Left lung (tissue), 10 donors: Measurements from ENCODE around the gene GLTPD2. TPM values are rescaled to one million over a fixed set of nuclear protein-coding genes. Genes with fewer than 3 reads are reported as not detected.

ENCODE experiments used
- ATAC-seq: fragments of 200-7000 bp; cut with Tn5 transposase; one replicate; pipeline ENCODE4 v1.9.1; 2020; ENCODE audit warnings: moderate library complexity
- DNase-seq, 4 donors: peaks; one replicate each; pipeline ENCODE4 v3.0.0-alpha.2; 2013 to 2020
- H3K27ac ChIP-seq, 2 donors: fragments of 200-600 bp; sonication (generic) in 1 of 2; one replicate each; pipeline versions ENCODE4 v1.5.0 to v1.8.0; 2020 to 2021
- H3K27me3 ChIP-seq, 2 donors: fragments of 200-600 bp; sonication (generic) in 1 of 2; one replicate each; pipeline versions ENCODE4 v1.5.0 to v1.8.0; 2020 to 2021
- H3K36me3 ChIP-seq, 2 donors: fragments of 200-600 bp; sonication (generic) in 1 of 2; one replicate each; pipeline versions ENCODE4 v1.5.0 to v1.8.0; 2020 to 2021
- H3K4me1 ChIP-seq, 2 donors: fragments of 200-600 bp; one replicate each; pipeline ENCODE4 v1.8.0; 2021
- H3K4me3 ChIP-seq, 2 donors: fragments of 200-600 bp; sonication (generic) in 1 of 2; one replicate each; pipeline versions ENCODE4 v1.5.0 to v1.8.0; 2020 to 2021; ENCODE audit warnings: mild to moderate bottlenecking in 1 of 2
- H3K9me3 ChIP-seq, 2 donors: fragments of 200-600 bp; sonication (generic) in 1 of 2; one replicate each; pipeline versions ENCODE4 v1.5.0 to v1.8.0; 2020 to 2021
- CTCF ChIP-seq, 2 donors: fragments of 200-600 bp; sonication (generic) in 1 of 2; IDR thresholded peaks; one replicate each; pipeline versions ENCODE4 v1.5.0 to v1.8.0; 2021; ENCODE audit warnings: antibody characterized with exemption in 2 of 2
- intact Hi-C, 2 donors: fragments of 100-400 bp; cut with DNase I; formaldehyde crosslinking; loops; one replicate each; pipeline versions ENCODE4 v1.11.2 to v1.14.2; 2022
- polyA plus RNA-seq, 6 donors: library from polyadenylated mRNA; unstranded; fragments of 120-200 nt; gene quantifications; one replicate each; pipeline ENCODE4 v1.2.1, GENCODE V29; 2013; ENCODE audit not compliant: insufficient read length in 6 of 6
- total RNA-seq, 2 donors: library from RNA; stranded (reverse); fragmentation: NEBNext Ultra II Directional; extraction: Animal tissue kit (Norgen Biotek cat#: 25700); gene quantifications; one replicate each; pipeline ENCODE4 v1.2.1, GENCODE V29; 2021
- donor health status: DM: no; HTN: yes; CAD: no.
- donor health status: DM: no; HTN: no; CAD: no.

The GLTPD2 gene
- total and polyA plus RNA-seq, 8 donors, result 0.59 to 1.5 (median 0.99) TPM; not detected in 2

- intact Hi-C loops, result no loop called here
- Histone ChIP-seq H3K4me3 (no peak overlapping the region), H3K27me3 (no peaks in the 10 kb centered on the region), H3K4me1 (peaks cover 17 to 62% of the 10 kb centered on the region in 2 donors), H3K27ac (no peak overlapping the region), H3K36me3 (peaks cover 0 to 11% of the 10 kb centered on the region in 2 donors), H3K9me3 (no peaks in the 10 kb centered on the region)
- no peak for TF ChIP-seq CTCF (IDR thresholded peaks at IDR 0.05)
- no peak for ATAC-seq
- no peak for DNase-seq
Observed at GRCh38 chr17:4836221-4836620, 47.5 kb downstream of the GLTPD2 start.

GRCh38 chr17:4837471-4838308 is 48.9 kb downstream of the GLTPD2 start:
- TF ChIP-seq CTCF (IDR thresholded peaks at IDR 0.05), result no peak
- Histone ChIP-seq H3K36me3 (peaks cover 0 to 11% of the 10 kb centered on the region in 2 donors), H3K27ac (peak overlapping the region in 1 of 2 donors; percentile 20), H3K9me3 (no peaks in the 10 kb centered on the region), H3K27me3 (no peaks in the 10 kb centered on the region), H3K4me3 (no peak overlapping the region), H3K4me1 (peaks cover 17 to 68% of the 10 kb centered on the region in 2 donors)
- ATAC-seq (no peak), DNase-seq (peak in 1 of 4 donors; percentile 51)
- intact Hi-C loops, result no loop called here

GRCh38 chr17:4838309-4838785 is 49.6 kb downstream of the GLTPD2 start:
- Histone ChIP-seq H3K27me3 (no peaks in the 10 kb centered on the region), H3K4me1 (peaks cover 17 to 74% of the 10 kb centered on the region in 2 donors), H3K9me3 (no peaks in the 10 kb centered on the region), H3K4me3 (no peak overlapping the region), H3K27ac (no peak overlapping the region), H3K36me3 (peaks cover 0 to 11% of the 10 kb centered on the region in 2 donors)
- intact Hi-C loops, result no loop called here
- no peak for DNase-seq
- no peak for TF ChIP-seq CTCF (IDR thresholded peaks at IDR 0.05)
- ATAC-seq, result no peak

GRCh38 chr17:4839221-4839620 is 50.5 kb downstream of the GLTPD2 start:
- no peak for ATAC-seq
- Histone ChIP-seq H3K9me3 (no peaks in the 10 kb centered on the region), H3K27me3 (no peaks in the 10 kb centered on the region), H3K4me1 (peaks cover 17 to 76% of the 10 kb centered on the region in 2 donors), H3K36me3 (peaks cover 0 to 11% of the 10 kb centered on the region in 2 donors), H3K27ac (no peak overlapping the region), H3K4me3 (no peak overlapping the region)
- DNase-seq, result no peak
- intact Hi-C loops, result no loop called here
- no peak for TF ChIP-seq CTCF (IDR thresholded peaks at IDR 0.05)

Other genes with a start within 250 kb of the GLTPD2 start
- 10 to 100 TPM; 34.7 to 53.8 TPM for gene MYBBP1A, start 233.6 kb upstream of the GLTPD2 start, total RNA-seq
- 10 to 100 TPM; 28.6 to 51.5 (median 40.6) TPM for gene MYBBP1A, start 233.6 kb upstream of the GLTPD2 start, polyA plus RNA-seq
- gene GGT6, start 228.4 kb upstream of the GLTPD2 start, total RNA-seq, result 10 to 100 TPM in 1 of 2 donors, 1 to 10 TPM in 1; 1.8 to 17.4 TPM
- gene GGT6, start 228.4 kb upstream of the GLTPD2 start, polyA plus RNA-seq, result 1 to 10 TPM; 4.9 to 9.9 (median 6.4) TPM
- 1 to 10 TPM; 5.5 to 5.7 TPM for gene SMTNL2, start 204.4 kb upstream of the GLTPD2 start, total RNA-seq
- 10 to 100 TPM; 17.0 to 25.8 (median 22.8) TPM for gene SMTNL2, start 204.4 kb upstream of the GLTPD2 start, polyA plus RNA-seq
- 1 to 10 TPM in 1 of 2 donors, under 1 TPM in 1; 0.15 to 4.8 TPM for gene ALOX15, start 147.3 kb upstream of the GLTPD2 start, total RNA-seq
- gene ALOX15, start 147.3 kb upstream of the GLTPD2 start, polyA plus RNA-seq, result 1 to 10 TPM; 2.8 to 4.6 (median 3.4) TPM
- 10 to 100 TPM; 42.2 to 48.8 TPM for gene PELP1, start 84.8 kb upstream of the GLTPD2 start, total RNA-seq
- gene PELP1, start 84.8 kb upstream of the GLTPD2 start, polyA plus RNA-seq, result 10 to 100 TPM; 45.9 to 55.1 (median 46.7) TPM
- 100 to 1,000 TPM in 1 of 2 donors, 10 to 100 TPM in 1; 91.8 to 240 TPM for gene ARRB2, start 78.3 kb upstream of the GLTPD2 start, total RNA-seq
- gene ARRB2, start 78.3 kb upstream of the GLTPD2 start, polyA plus RNA-seq, result 10 to 100 TPM; 41.3 to 55.8 (median 47.0) TPM
- 10 to 100 TPM; 22.6 to 23.6 TPM for gene MED11, start 57.5 kb upstream of the GLTPD2 start, total RNA-seq
- gene MED11, start 57.5 kb upstream of the GLTPD2 start, polyA plus RNA-seq, result 10 to 100 TPM; 19.9 to 26.5 (median 22.9) TPM
- 1 to 10 TPM; 4.1 to 5.2 TPM for gene ZMYND15, start 49.1 kb upstream of the GLTPD2 start, total RNA-seq
- under 1 TPM; 0.34 to 0.84 (median 0.51) TPM for gene ZMYND15, start 49.1 kb upstream of the GLTPD2 start, polyA plus RNA-seq
- 100 to 1,000 TPM; 122 to 147 TPM for gene CXCL16, start 49.0 kb upstream of the GLTPD2 start, total RNA-seq
- 10 to 100 TPM; 14.2 to 20.8 (median 15.2) TPM for gene CXCL16, start 49.0 kb upstream of the GLTPD2 start, polyA plus RNA-seq
- gene TM4SF5, start 17.1 kb upstream of the GLTPD2 start, total RNA-seq, result not detected
- gene TM4SF5, start 17.1 kb upstream of the GLTPD2 start, polyA plus RNA-seq, result not detected
- 1 to 10 TPM; 2.1 to 6.0 TPM for gene VMO1, start 2.6 kb upstream of the GLTPD2 start, total RNA-seq
- gene VMO1, start 2.6 kb upstream of the GLTPD2 start, polyA plus RNA-seq, result 1 to 10 TPM in 1 of 6 donors, under 1 TPM in 5; 0.22 to 1.0 (median 0.34) TPM
- 100 to 1,000 TPM; 102 to 129 TPM for gene PSMB6, start 7.2 kb downstream of the GLTPD2 start, total RNA-seq
- 100 to 1,000 TPM in 3 of 6 donors, 10 to 100 TPM in 3; 91.9 to 113 (median 99.6) TPM for gene PSMB6, start 7.2 kb downstream of the GLTPD2 start, polyA plus RNA-seq
- gene PLD2, start 18.2 kb downstream of the GLTPD2 start, total RNA-seq, result 10 to 100 TPM; 30.0 to 34.7 TPM
- gene PLD2, start 18.2 kb downstream of the GLTPD2 start, polyA plus RNA-seq, result 10 to 100 TPM; 57.5 to 70.0 (median 61.8) TPM
- gene MINK1, start 44.4 kb downstream of the GLTPD2 start, total RNA-seq, result 10 to 100 TPM; 84.1 to 85.4 TPM
- 10 to 100 TPM; 53.5 to 77.7 (median 64.0) TPM for gene MINK1, start 44.4 kb downstream of the GLTPD2 start, polyA plus RNA-seq
- gene C17orf107, start 110.6 kb downstream of the GLTPD2 start, total RNA-seq, result 1 to 10 TPM; 2.0 to 5.3 TPM
- 1 to 10 TPM in 2 of 6 donors, under 1 TPM in 4; 0.63 to 1.5 (median 0.82) TPM for gene C17orf107, start 110.6 kb downstream of the GLTPD2 start, polyA plus RNA-seq
- gene CHRNE, start 114.1 kb downstream of the GLTPD2 start, total RNA-seq, result 1 to 10 TPM; 2.9 to 4.9 TPM
- 1 to 10 TPM in 1 of 6 donors, under 1 TPM in 5; 0.56 to 1.5 (median 0.83) TPM for gene CHRNE, start 114.1 kb downstream of the GLTPD2 start, polyA plus RNA-seq
- under 1 TPM; 0.31 to 0.96 TPM for gene GP1BA, start 143.3 kb downstream of the GLTPD2 start, total RNA-seq
- gene GP1BA, start 143.3 kb downstream of the GLTPD2 start, polyA plus RNA-seq, result 1 to 10 TPM; 2.8 to 3.7 (median 3.5) TPM
- 10 to 100 TPM; 58.6 to 70.5 TPM for gene SLC25A11, start 151.1 kb downstream of the GLTPD2 start, total RNA-seq
- 10 to 100 TPM; 38.4 to 56.2 (median 46.9) TPM for gene SLC25A11, start 151.1 kb downstream of the GLTPD2 start, polyA plus RNA-seq
- gene RNF167, start 151.3 kb downstream of the GLTPD2 start, total RNA-seq, result 100 to 1,000 TPM; 102 to 108 TPM
- 100 to 1,000 TPM; 101 to 126 (median 119) TPM for gene RNF167, start 151.3 kb downstream of the GLTPD2 start, polyA plus RNA-seq
- 100 to 1,000 TPM; 619 to 987 TPM for gene PFN1, start 159.6 kb downstream of the GLTPD2 start, total RNA-seq
- gene PFN1, start 159.6 kb downstream of the GLTPD2 start, polyA plus RNA-seq, result 100 to 1,000 TPM; 337 to 506 (median 415) TPM
- gene ENO3, start 162.2 kb downstream of the GLTPD2 start, total RNA-seq, result 10 to 100 TPM; 15.0 to 15.9 TPM
- 10 to 100 TPM; 10.7 to 22.4 (median 15.6) TPM for gene ENO3, start 162.2 kb downstream of the GLTPD2 start, polyA plus RNA-seq
- 10 to 100 TPM; 47.2 to 59.3 TPM for gene SPAG7, start 178.9 kb downstream of the GLTPD2 start, total RNA-seq
- 10 to 100 TPM; 73.4 to 78.6 (median 75.2) TPM for gene SPAG7, start 178.9 kb downstream of the GLTPD2 start, polyA plus RNA-seq
- 10 to 100 TPM; 51.3 to 64.9 TPM for gene CAMTA2, start 198.7 kb downstream of the GLTPD2 start, total RNA-seq
- 10 to 100 TPM; 28.6 to 40.8 (median 33.3) TPM for gene CAMTA2, start 198.7 kb downstream of the GLTPD2 start, polyA plus RNA-seq
- 1 to 10 TPM; 1.0 to 2.4 TPM for gene INCA1, start 208.6 kb downstream of the GLTPD2 start, total RNA-seq
- gene INCA1, start 208.6 kb downstream of the GLTPD2 start, polyA plus RNA-seq, result 10 to 100 TPM in 2 of 6 donors, 1 to 10 TPM in 4; 8.1 to 11.5 (median 9.1) TPM
- 100 to 1,000 TPM; 205 to 239 TPM for gene KIF1C, start 209.0 kb downstream of the GLTPD2 start, total RNA-seq
- gene KIF1C, start 209.0 kb downstream of the GLTPD2 start, polyA plus RNA-seq, result 10 to 100 TPM; 48.9 to 75.0 (median 65.9) TPM
- gene SLC52A1, start 246.5 kb downstream of the GLTPD2 start, total RNA-seq, result under 1 TPM; 0.58 to 0.73 TPM
- gene SLC52A1, start 246.5 kb downstream of the GLTPD2 start, polyA plus RNA-seq, result under 1 TPM; 0.13 to 0.34 (median 0.25) TPM